Activated T-cell treated with anti-CD3 and anti-CD28 coated beads for 24 hours (primary cell): Measurements from ENCODE around the gene OR5M3.

Experiments
- DNase-seq: peaks from one replicate; pipeline ENCODE4 v3.0.0-alpha.2; 2020; ENCODE audit warnings: low read depth

The OR5M3 gene

GRCh38 chr11:56473252-56473651 lies at the start of gene OR5M3:
Gene OR5M3 (minus strand): TSS chr11:56473352. CDS start chr11:56470497, 2,855 bp downstream.
- DNase-seq: no peak

GRCh38 chr11:56522008-56522407 lies 48.9 kb upstream of the OR5M3 start:
- DNase-seq: no peak

- DNase-seq: no peak
These were observed 40.1 kb upstream of the OR5M3 start for GRCh38 chr11:56513280-56513679.

GRCh38 chr11:56509439-56509838 lies 36.3 kb upstream of the OR5M3 start:
- DNase-seq: no peak

GRCh38 chr11:56497010-56497409 lies 23.9 kb upstream of the OR5M3 start:
- DNase-seq: no peak

- DNase-seq: no peak
These were observed 22.0 kb upstream of the OR5M3 start for GRCh38 chr11:56495117-56495516.

GRCh38 chr11:56491270-56491669 lies 18.1 kb upstream of the OR5M3 start, which contains the start of gene OR5M8:
Gene OR5M8 (minus strand): TSS chr11:56491370. CDS start chr11:56491370, 0 bp downstream.
- DNase-seq: no peak

GRCh38 chr11:56486801-56487200 lies 13.6 kb upstream of the OR5M3 start:
- no peak for DNase-seq

- DNase-seq: no peak
These were observed 1.6 kb upstream of the OR5M3 start for GRCh38 chr11:56474729-56475235.

- DNase-seq: no peak
These were observed 16.1 kb downstream of the OR5M3 start for GRCh38 chr11:56457076-56457475.

GRCh38 chr11:56453521-56453920 lies 19.6 kb downstream of the OR5M3 start:
- DNase-seq: no peak
